Ectodermal cell (in vitro differentiated cells): Measurements from ENCODE around the gene EPAS1.

Experiments
- H3K27ac ChIP-seq: 2 replicates; pipeline ENCODE4 v1.7.0; 2013; ENCODE audit warnings: mild to moderate bottlenecking, low read depth, low read length; ENCODE audit not compliant: insufficient read depth, poor library complexity, severe bottlenecking
- H3K27me3 ChIP-seq: 2 replicates; pipeline ENCODE4 v1.7.0; 2013; ENCODE audit warnings: mild to moderate bottlenecking, low read length; ENCODE audit not compliant: insufficient read depth, control insufficient read depth, poor library complexity, severe bottlenecking
- H3K36me3 ChIP-seq: one replicate; pipeline ENCODE4 v1.7.0; 2013; ENCODE audit warnings: low read length; ENCODE audit not compliant: control insufficient read depth, insufficient read depth
- H3K4me1 ChIP-seq: one replicate; pipeline ENCODE4 v1.7.0; 2013; ENCODE audit warnings: low read length; ENCODE audit not compliant: control insufficient read depth, insufficient read depth
- H3K4me3 ChIP-seq: 2 replicates; pipeline ENCODE4 v1.7.0; 2013; ENCODE audit warnings: low read depth, low read length, control low read depth; ENCODE audit not compliant: insufficient read depth
- H3K9me3 ChIP-seq: 2 replicates; pipeline ENCODE4 v1.7.0; 2013; ENCODE audit warnings: mild to moderate bottlenecking, low read length, moderate library complexity; ENCODE audit not compliant: control insufficient read depth
- WGBS, 2 experiments: methylation state at CpG; one replicate each; pipeline ENCODE4 v1.1.7; 2013; ENCODE audit warnings: missing lambda C conversion rate in 2 of 2; 5-methylcytosine and 5-hydroxymethylcytosine counted together

EPAS1 gene

GRCh38 chr2:46329803-46330775 lies 32.9 kb downstream of the EPAS1 start:
- H3K4me3 ChIP-seq: no peak overlapping the region
- no peaks in the 10 kb centered on the region for H3K36me3 ChIP-seq
- H3K27ac ChIP-seq: no peak overlapping the region
- 88 to 90% methylated on average over 7 of the region's 7 CpGs for WGBS, 2 experiments
- peaks cover 2% of the 10 kb centered on the region for H3K4me1 ChIP-seq
- no peaks in the 10 kb centered on the region for H3K27me3 ChIP-seq
- H3K9me3 ChIP-seq: no peaks in the 10 kb centered on the region

- Histone ChIP-seq H3K4me1 (peaks cover 14% of the 10 kb centered on the region), H3K4me3 (no peak overlapping the region), H3K9me3 (no peaks in the 10 kb centered on the region), H3K27me3 (no peaks in the 10 kb centered on the region), H3K36me3 (no peaks in the 10 kb centered on the region), H3K27ac (no peak overlapping the region)
- 88 to 91% methylated on average over 8 of the region's 8 CpGs for WGBS, 2 experiments
Observed at GRCh38 chr2:46331109-46331766, 34.0 kb downstream of the EPAS1 start.

- no peak overlapping the region for H3K27ac ChIP-seq
- H3K36me3 ChIP-seq: no peaks in the 10 kb centered on the region
- H3K27me3 ChIP-seq: no peaks in the 10 kb centered on the region
- H3K9me3 ChIP-seq: no peaks in the 10 kb centered on the region
- H3K4me1 ChIP-seq: peaks cover 20% of the 10 kb centered on the region
- 93 to 94% methylated on average over 8 of the region's 8 CpGs for WGBS, 2 experiments
- H3K4me3 ChIP-seq: no peak overlapping the region
Observed at GRCh38 chr2:46332686-46333281, 35.6 kb downstream of the EPAS1 start.

GRCh38 chr2:46333912-46334311 lies 36.7 kb downstream of the EPAS1 start:
- no peaks in the 10 kb centered on the region for H3K36me3 ChIP-seq
- H3K27me3 ChIP-seq: no peaks in the 10 kb centered on the region
- H3K9me3 ChIP-seq: no peaks in the 10 kb centered on the region
- H3K27ac ChIP-seq: no peak overlapping the region
- H3K4me1 ChIP-seq: peaks cover 20% of the 10 kb centered on the region
- H3K4me3 ChIP-seq: no peak overlapping the region
- 96% methylated on average over 4 of the region's 4 CpGs for WGBS, 2 experiments

GRCh38 chr2:46334389-46335271 lies 37.4 kb downstream of the EPAS1 start:
- Histone ChIP-seq H3K9me3 (no peaks in the 10 kb centered on the region), H3K27ac (no peak overlapping the region), H3K4me1 (peaks cover 20% of the 10 kb centered on the region), H3K27me3 (no peaks in the 10 kb centered on the region), H3K36me3 (no peaks in the 10 kb centered on the region), H3K4me3 (no peak overlapping the region)
- WGBS, 2 experiments: 83 to 87% methylated on average over 5 to 6 of the region's 6 CpGs

GRCh38 chr2:46335391-46336282 lies 38.4 kb downstream of the EPAS1 start:
- 30 to 35% methylated on average over 16 to 22 of the region's 22 CpGs for WGBS, 2 experiments
- no peaks in the 10 kb centered on the region for H3K9me3 ChIP-seq
- H3K27me3 ChIP-seq: no peaks in the 10 kb centered on the region
- no peaks in the 10 kb centered on the region for H3K36me3 ChIP-seq
- no peak overlapping the region for H3K4me3 ChIP-seq
- H3K27ac ChIP-seq: no peak overlapping the region
- H3K4me1 ChIP-seq: peaks cover 20% of the 10 kb centered on the region

- Histone ChIP-seq H3K27me3 (no peaks in the 10 kb centered on the region), H3K27ac (no peak overlapping the region), H3K4me1 (peaks cover 20% of the 10 kb centered on the region), H3K4me3 (no peak overlapping the region), H3K9me3 (no peaks in the 10 kb centered on the region), H3K36me3 (no peaks in the 10 kb centered on the region)
- WGBS, 2 experiments: 83 to 86% methylated on average over 4 of the region's 4 CpGs
Observed at GRCh38 chr2:46336283-46336959, 39.2 kb downstream of the EPAS1 start.

- H3K9me3 ChIP-seq: no peaks in the 10 kb centered on the region
- no peak overlapping the region for H3K27ac ChIP-seq
- H3K36me3 ChIP-seq: no peaks in the 10 kb centered on the region
- no peaks in the 10 kb centered on the region for H3K27me3 ChIP-seq
- 87 to 91% methylated on average over 11 of the region's 11 CpGs for WGBS, 2 experiments
- H3K4me3 ChIP-seq: no peak overlapping the region
- peaks cover 20% of the 10 kb centered on the region for H3K4me1 ChIP-seq
Observed at GRCh38 chr2:46337208-46337994, 40.2 kb downstream of the EPAS1 start.
